ENCODE results near the gene MFNG. TPM values are rescaled to one million over a fixed set of nuclear protein-coding genes. Genes with fewer than 3 reads are reported as not detected.

Gene MFNG
- total RNA-seq, 1 experiment from 2014 or later = 3.3 TPM

- WGBS (ENCODE audit: extremely low coverage, insufficient read length, low lambda C conversion rate) = no CpG with 5 or more reads among the region's 72 CpGs
- Histone ChIP-seq H2BK15ac (ENCODE audit: low read depth, low read length) (no peak within 1 kb of the TSS), H2BK20ac (ENCODE audit: low read depth, low read length, poor library complexity, severe bottlenecking) (no peak within 1 kb of the TSS), H3K27me3 (ENCODE audit: insufficient read depth, low read length) (peaks cover 21% of the 10 kb centered on the region), H2BK120ac (ENCODE audit: low read depth, low read length, poor library complexity, severe bottlenecking) (no peak within 1 kb of the TSS), H3T11ph (ENCODE audit: low read length) (no peak within 1 kb of the TSS), H3K56ac (ENCODE audit: insufficient read length, low read depth, low read length) (no peak within 1 kb of the TSS), H3K23ac (ENCODE audit: insufficient read length, low read depth, low read length) (no peak within 1 kb of the TSS), H2AK5ac (ENCODE audit: insufficient read length, low read length) (no peak within 1 kb of the TSS), H3K4me1 (ENCODE audit: insufficient read depth, low read length) (no peaks in the 10 kb centered on the region), H3K23me2 (ENCODE audit: insufficient read length, low read depth, low read length, poor library complexity, severe bottlenecking) (peaks cover 6% of the 10 kb centered on the region), H3K18ac (ENCODE audit: insufficient read length, low read depth, low read length) (no peak within 1 kb of the TSS), H2AFZ (ENCODE audit: low read length) (no peak within 1 kb of the TSS), H3K14ac (ENCODE audit: insufficient read depth, low read length) (no peak within 1 kb of the TSS; the same call in 1 of the 2 replicates), H3K79me2 (ENCODE audit: insufficient read depth, low read length) (no peaks in the 10 kb centered on the region), H4K5ac (ENCODE audit: insufficient read length, low read depth, low read length) (no peak within 1 kb of the TSS), H4K91ac (ENCODE audit: insufficient read length, low read depth, low read length) (no peak within 1 kb of the TSS), H4K20me1 (ENCODE audit: control insufficient read depth, insufficient read depth, insufficient read length) (no peaks in the 10 kb centered on the region), H2BK12ac (ENCODE audit: insufficient read length, low read depth, low read length) (no peak within 1 kb of the TSS), H3K4ac (ENCODE audit: low read depth, low read length) (no peak within 1 kb of the TSS), H4K8ac (replicated peaks; ENCODE audit: insufficient read length, low read depth, low read length) (no peak within 1 kb of the TSS), H2BK5ac (ENCODE audit: insufficient read length, low read length) (no peak within 1 kb of the TSS), H3K79me1 (ENCODE audit: insufficient read depth, low read depth, low read length, poor library complexity, severe bottlenecking) (no peaks in the 10 kb centered on the region), H3K27ac (ENCODE audit: insufficient read length, low read depth, low read length) (no peak within 1 kb of the TSS), H3K9me3 (ENCODE audit: control insufficient read depth, low read depth, low read length) (no peaks in the 10 kb centered on the region), H3K9ac (ENCODE audit: extremely low read depth, insufficient read length, low read length) (no peak within 1 kb of the TSS), H3K4me2 (ENCODE audit: insufficient read depth, insufficient read length, low read length) (peak within 1 kb of the TSS; percentile 56)
- Mint-ChIP-seq H3K4me1 (peaks cover 20 to 38% of the 10 kb centered on the region in 2 experiments), H3K36me3 (ENCODE audit: insufficient read depth in 1 of 3, low read depth in 3 of 3) (no peaks in the 10 kb centered on the region; a peak in 1 of 7 replicates), H3K27me3 (ENCODE audit: low read depth) (peaks cover 74% of the 10 kb centered on the region), H3K9me3 (peaks cover 0 to under 1% of the 10 kb centered on the region in 2 experiments; a peak in 2 of 5 replicates), H3K27ac (no peak within 1 kb of the TSS), H3K4me3 (peak within 1 kb of the TSS; percentile 58 to 83)
- TF ChIP-seq CTCF (conservative IDR thresholded peaks at IDR 0.05) = no peak
- DNase-seq = no peak
Observed at GRCh38 chr22:37427135-37427710, 59.0 kb downstream of the MFNG start, which contains the start of gene ELFN2. TSS of gene ELFN2 (minus strand) at chr22:37427479. CDS start at chr22:37375534, 51,945 bp downstream.

All from H9 (cell line).